Skin epidermis (tissue), 12 donors: ENCODE measurements around the gene EIF6.
"Not testable (repeated sequence)": the region's sequence is repeated elsewhere in the genome, so short reads cannot be mapped to it uniquely, and the experiment has no call there.

Experiments used
- H3K27ac ChIP-seq, 21 experiments: fragments of 200-600 bp; sonication (generic) in 11 of 21; one replicate each; pipeline ENCODE4 v1.5.0; 2020; ENCODE audit warnings: mild to moderate bottlenecking in 3 of 21, inconsistent platforms in 2 of 21, moderate library complexity in 2 of 21
- H3K4me3 ChIP-seq, 7 experiments: fragments of 200-600 bp; sonication (generic) in 2 of 7; one replicate each; pipeline ENCODE4 v1.5.0; 2020; ENCODE audit warnings: inconsistent platforms in 2 of 7, mild to moderate bottlenecking in 2 of 7, moderate library complexity in 1 of 7

Gene EIF6

GRCh38 chr20:35315632-35316020 is 31.1 kb upstream of the EIF6 start:
- H3K4me3 ChIP-seq: not testable (repeated sequence)
- peak overlapping the region in 8 of 21 experiments; percentile 10 to 68 (median 33) for H3K27ac ChIP-seq

GRCh38 chr20:35314816-35315631 is 30.5 kb upstream of the EIF6 start:
- Histone ChIP-seq H3K4me3 (no peak overlapping the region), H3K27ac (peak overlapping the region in 8 of 21 experiments; percentile 10 to 68 (median 33))

GRCh38 chr20:35312318-35312717 is 27.7 kb upstream of the EIF6 start:
- Histone ChIP-seq H3K4me3 (no peak overlapping the region), H3K27ac (peak overlapping the region in 6 of 21 experiments; percentile 6 to 25 (median 18))

- Histone ChIP-seq H3K4me3 (no peak overlapping the region), H3K27ac (peak overlapping the region in 6 of 21 experiments; percentile 6 to 25 (median 18))
These were observed 27.2 kb upstream of the EIF6 start for GRCh38 chr20:35311822-35312221.

- H3K27ac ChIP-seq: peak overlapping the region in 4 of 21 experiments; percentile 10 to 20 (median 18)
These were observed 26.8 kb upstream of the EIF6 start for GRCh38 chr20:35311409-35311808.

GRCh38 chr20:35307666-35308653 is 23.4 kb upstream of the EIF6 start:
- Histone ChIP-seq H3K4me3 (no peak overlapping the region), H3K27ac (peak overlapping the region in 20 of 21 experiments; percentile 62 to 92 (median 80))

More at GRCh38 chr20:35311409-35311808, 26.8 kb upstream of the EIF6 start:
- no peak overlapping the region for H3K4me3 ChIP-seq

- peak overlapping the region in 20 of 21 experiments; percentile 68 to 92 (median 80) for H3K27ac ChIP-seq
- H3K4me3 ChIP-seq: no peak overlapping the region
These were observed 22.5 kb upstream of the EIF6 start for GRCh38 chr20:35306931-35307517.

- H3K27ac ChIP-seq: peak overlapping the region in 20 of 21 experiments; percentile 68 to 92 (median 80)
- H3K4me3 ChIP-seq: no peak overlapping the region
These were observed 21.3 kb upstream of the EIF6 start for GRCh38 chr20:35305682-35306556.

- peak overlapping the region in 19 of 21 experiments; percentile 35 to 92 (median 80) for H3K27ac ChIP-seq
- no peak overlapping the region for H3K4me3 ChIP-seq
These were observed 20.4 kb upstream of the EIF6 start for GRCh38 chr20:35304956-35305355.

GRCh38 chr20:35303735-35304491 is 19.3 kb upstream of the EIF6 start:
- Histone ChIP-seq H3K27ac (peak overlapping the region in 11 of 21 experiments; percentile 37 to 92 (median 80)), H3K4me3 (no peak overlapping the region)

- Histone ChIP-seq H3K4me3 (no peak overlapping the region), H3K27ac (peak overlapping the region in 2 of 21 experiments; percentile 48 to 77)
These were observed 18.8 kb upstream of the EIF6 start for GRCh38 chr20:35303382-35303734.

- Histone ChIP-seq H3K27ac (peak overlapping the region in 1 of 21 experiments; percentile 48), H3K4me3 (no peak overlapping the region)
These were observed 18.1 kb upstream of the EIF6 start for GRCh38 chr20:35302421-35303335.

- Histone ChIP-seq H3K27ac (no peak overlapping the region), H3K4me3 (no peak overlapping the region)
These were observed 16.9 kb upstream of the EIF6 start for GRCh38 chr20:35301426-35301825.

GRCh38 chr20:35300469-35301262 is 16.1 kb upstream of the EIF6 start:
- no peak overlapping the region for H3K4me3 ChIP-seq
- H3K27ac ChIP-seq: no peak overlapping the region

- Histone ChIP-seq H3K27ac (no peak overlapping the region), H3K4me3 (no peak overlapping the region)
These were observed 15.2 kb upstream of the EIF6 start for GRCh38 chr20:35299780-35300179.

GRCh38 chr20:35298264-35298663 is 13.7 kb upstream of the EIF6 start:
- Histone ChIP-seq H3K4me3 (no peak overlapping the region), H3K27ac (no peak overlapping the region)
